RWPE1 (cell line): ENCODE measurements around the gene GPR37L1.

Experiments used
- CTCF ChIA-PET: fragments of 350-600 bp; sonication (Branson Sonifier 250); formaldehyde crosslinking; extraction: SDS; loops from one replicate; lab custom pipeline; 2021; lab: Yijun Ruan, JAX
- POLR2A ChIA-PET: fragments of 400-600 bp; formaldehyde crosslinking; extraction: SDS; loops from one replicate; lab custom pipeline; 2020; ENCODE audit warnings: antibody characterized with exemption; ENCODE audit not compliant: low non-redundant PET; lab: Yijun Ruan, JAX
- DNase-seq: peaks from one replicate; pipeline ENCODE4 v3.0.0; 2012; ENCODE audit warnings: low spot score
- H3K27ac ChIP-seq: fragments of 450-650 bp; 2 replicates; pipeline ENCODE4 v1.5.1; 2017
- CTCF ChIP-seq: fragments of 450-650 bp; conservative IDR thresholded peaks from 2 replicates; pipeline ENCODE4 v1.5.1; 2017; ENCODE audit warnings: low read depth, mild to moderate bottlenecking

Gene GPR37L1

GRCh38 chr1:202131956-202132821 is 9.5 kb downstream of the GPR37L1 start:
- DNase-seq = no peak
- CTCF ChIA-PET = interaction anchor here (0.5 to 4.0 kb wide), 4 partner anchors 27 to 237 kb away, joined by 3 to 23 read pairs (median 6); no protein-coding TSS in a partner anchor
- POLR2A ChIA-PET = no interaction called here
- no peak for TF ChIP-seq CTCF
- H3K27ac ChIP-seq = peak overlapping the region; percentile 85

GRCh38 chr1:202133001-202133400 is 10.3 kb downstream of the GPR37L1 start:
- peak overlapping the region; percentile 85 for H3K27ac ChIP-seq
- no peak for DNase-seq
- CTCF ChIA-PET = interaction anchor here (0.7 to 4.0 kb wide), 3 partner anchors 14 to 133 kb away, joined by 3 to 29 read pairs (median 23); no protein-coding TSS in a partner anchor
- no peak for TF ChIP-seq CTCF
- POLR2A ChIA-PET = interaction anchor here (0.9 kb wide), 1 partner anchor 123 kb away, joined by 4 read pairs; the partner anchor contains the start of gene ELF3

- peak overlapping the region; percentile 85 for H3K27ac ChIP-seq
- no peak for TF ChIP-seq CTCF
- ChIA-PET POLR2A (interaction anchor here (0.9 kb wide), 1 partner anchor 123 kb away, joined by 4 read pairs; the partner anchor contains the start of gene ELF3), CTCF (interaction anchor here (0.7 to 4.0 kb wide), 3 partner anchors 15 to 133 kb away, joined by 3 to 29 read pairs (median 23); no protein-coding TSS in a partner anchor)
- no peak for DNase-seq
Observed at GRCh38 chr1:202133496-202133895, 10.8 kb downstream of the GPR37L1 start.

- DNase-seq = no peak
- TF ChIP-seq CTCF = no peak
- peak overlapping the region; percentile 85 for H3K27ac ChIP-seq
- ChIA-PET CTCF (interaction anchor here (0.6 to 3.5 kb wide), 11 partner anchors 10 to 526 kb away, joined by 3 to 34 read pairs (median 6); partner anchors contain the start of gene ELF3), POLR2A (interaction anchor here (0.9 kb wide), 1 partner anchor 124 kb away, joined by 4 read pairs; the partner anchor contains the start of gene ELF3)
Observed at GRCh38 chr1:202133989-202134388, 11.3 kb downstream of the GPR37L1 start.

GRCh38 chr1:202134645-202135172 is 12.0 kb downstream of the GPR37L1 start:
- ChIA-PET POLR2A (no interaction called here), CTCF (interaction anchor here (0.5 to 3.5 kb wide), 24 partner anchors 9 to 568 kb away, joined by 3 to 34 read pairs (median 5); partner anchors contain the start of gene ELF3)
- H3K27ac ChIP-seq = peak overlapping the region; percentile 85
- DNase-seq = no peak
- TF ChIP-seq CTCF = no peak

- ChIA-PET POLR2A (interaction anchor here (0.6 kb wide), 1 partner anchor 64 kb away, joined by 5 read pairs; no protein-coding TSS in a partner anchor), CTCF (interaction anchor here (0.5 to 3.5 kb wide), 38 partner anchors 8 to 294 kb away, joined by 3 to 34 read pairs (median 5); partner anchors contain the start of genes ELF3 and RNPEP)
- peak overlapping the region; percentile 85 for H3K27ac ChIP-seq
- TF ChIP-seq CTCF = peak; percentile 86
- DNase-seq = peak; percentile 94
Observed at GRCh38 chr1:202135221-202135721, 12.6 kb downstream of the GPR37L1 start.
